Measurements from ENCODE around the gene PEX11G. TPM values are rescaled to one million over a fixed set of nuclear protein-coding genes. Genes with fewer than 3 reads are reported as not detected.

Gene PEX11G
- total and polyA plus RNA-seq, 2 of the 8 experiments (the other 6 are each of a cell fraction or from before 2014, with no cell fraction given): 2.1 to 4.3 TPM

GRCh38 chr19:7528522-7529245, 39.8 kb upstream of the PEX11G start:
- Histone ChIP-seq H4K20me1 (replicated peaks in 1 of 2; ENCODE audit: control insufficient read depth in 1 of 2, insufficient read depth in 2 of 2, low read length in 2 of 2) (peaks cover 0 to 4% of the 10 kb centered on the region in 2 experiments), H2BK12ac (ENCODE audit: low read depth, low read length) (no peak overlapping the region), H3K23me2 (ENCODE audit: low read depth, low read length) (no peaks in the 10 kb centered on the region; the same call in 1 of the 2 replicates), H3K9ac (replicated peaks in 1 of 4; ENCODE audit: extremely low read depth in 1 of 4, low read depth in 3 of 4, low read length in 3 of 4) (no peak overlapping the region), H2BK5ac (ENCODE audit: low read depth, low read length) (no peak overlapping the region), H3K4me1 (replicated peaks in 1 of 4; ENCODE audit: control insufficient read depth in 3 of 4, insufficient read depth in 4 of 4, low read length in 3 of 4) (peaks cover 0 to 6% (median 2%) of the 10 kb centered on the region in 4 experiments; a peak in 3 of 7 replicates), H2BK15ac (ENCODE audit: low read length) (no peak overlapping the region), H3K4me2 (ENCODE audit: insufficient read depth in 1 of 2, low read depth in 2 of 2, low read length in 2 of 2) (no peak overlapping the region), H4K91ac (replicated peaks; ENCODE audit: insufficient read length, low read length) (no peak overlapping the region), H3K9me3 (ENCODE audit: insufficient read depth in 2 of 2, low read depth in 1 of 2, low read length in 1 of 2) (no peaks in the 10 kb centered on the region), H2AK5ac (ENCODE audit: low read depth, low read length) (no peak overlapping the region), H2BK20ac (ENCODE audit: low read length) (no peak overlapping the region), H3K4me3 (ENCODE audit: extremely low read depth in 1 of 4, insufficient read depth in 2 of 4, low read depth in 3 of 4, low read length in 4 of 4) (no peak overlapping the region), H3K79me2 (ENCODE audit: control insufficient read depth in 1 of 2, insufficient read depth in 2 of 2, low read length in 2 of 2) (no peaks in the 10 kb centered on the region), H3K79me1 (ENCODE audit: low read depth, low read length) (no peaks in the 10 kb centered on the region), H4K5ac (ENCODE audit: insufficient read length, low read depth, low read length) (no peak overlapping the region), H3K36me3 (ENCODE audit: control insufficient read depth in 2 of 4, insufficient read depth in 4 of 4, low read length in 3 of 4) (peaks cover 0 to 9% (median 0%) of the 10 kb centered on the region in 4 experiments; a peak in 3 of 8 replicates), H3K27me3 (replicated peaks in 1 of 4; ENCODE audit: control insufficient read depth in 3 of 4, extremely low read depth in 1 of 4, insufficient read depth in 3 of 4, low read length in 3 of 4) (no peaks in the 10 kb centered on the region), H2BK120ac (replicated peaks; ENCODE audit: low read depth, low read length) (no peak overlapping the region), H3K4ac (replicated peaks; ENCODE audit: insufficient read length, low read depth, low read length) (no peak overlapping the region), H2AFZ (ENCODE audit: low read length) (no peak overlapping the region), H3K56ac (replicated peaks; ENCODE audit: insufficient read length, low read depth, low read length) (no peak overlapping the region), H3K18ac (ENCODE audit: extremely low read depth, low read length) (no peak overlapping the region), H4K8ac (ENCODE audit: extremely low read depth, insufficient read depth, low read length) (no peak overlapping the region), H3K23ac (ENCODE audit: insufficient read length) (no peak overlapping the region), H3K27ac (ENCODE audit: low read depth, low read length) (no peak overlapping the region), H3K14ac (ENCODE audit: insufficient read length) (no peak overlapping the region)
- DNase-seq (ENCODE audit: low read depth in 1 of 2, low spot score in 2 of 2): no peak
- no peak for FAIRE-seq
- ChIA-PET POLR2A (ENCODE audit: partially characterized antibody) (interaction anchor here (0.8 kb wide), 1 partner anchor 13 kb away, joined by 3 read pairs; no protein-coding TSS in a partner anchor), CTCF (ENCODE audit: partially characterized antibody) (no interaction called here)
- 91% methylated on average over 28 of the region's 32 CpGs; no CpG with 5 or more reads in 1 of the 2 experiments for WGBS, 2 experiments (ENCODE audit: extremely low coverage in 1 of 2, insufficient coverage in 1 of 2, insufficient read length in 1 of 2, insufficient replicate concordance in 2 of 2, low coverage in 1 of 2, low lambda C conversion rate in 2 of 2, missing lambda C conversion rate in 1 of 2)
- TF ChIP-seq BCL11A (IDR thresholded peaks at IDR 0.05; ENCODE audit: low read depth in 2 of 2, low read length in 2 of 2) (no peak), RFX5 (IDR thresholded peaks at IDR 0.05; ENCODE audit: borderline replicate concordance, low read depth, low read length) (no peak), BACH1 (IDR thresholded peaks at IDR 0.05; ENCODE audit: low read length) (no peak), TAF7 (optimal IDR thresholded peaks at IDR 0.05; ENCODE audit: borderline replicate concordance, low read depth, low read length) (no peak), GABPA (IDR thresholded peaks at IDR 0.05; ENCODE audit: borderline replicate concordance, insufficient read depth, low read length) (no peak), POLR2A (IDR thresholded peaks at IDR 0.05; ENCODE audit: control extremely low read depth in 1 of 2, low read depth in 2 of 2, low read length in 2 of 2) (no peak), PHF8 (conservative IDR thresholded peaks at IDR 0.05; ENCODE audit: low read depth, low read length) (no peak), SP4 (IDR thresholded peaks at IDR 0.05; ENCODE audit: low read length) (no peak), SUZ12 (IDR thresholded peaks at IDR 0.05; ENCODE audit: low read length) (no peak), NRF1 (IDR thresholded peaks at IDR 0.05; ENCODE audit: low read depth, low read length) (no peak), EP300 (IDR thresholded peaks at IDR 0.05; ENCODE audit: borderline replicate concordance in 1 of 2, low read depth in 2 of 2, low read length in 2 of 2) (no peak), SP2 (IDR thresholded peaks at IDR 0.05; ENCODE audit: low read length) (no peak), CEBPB (IDR thresholded peaks at IDR 0.05; ENCODE audit: low read depth, low read length) (no peak), TAF1 (IDR thresholded peaks at IDR 0.05; ENCODE audit: low read depth, low read length) (no peak)
